GM18951 (cell line): ENCODE measurements around the gene PCGF3.

Experiments
- POLR2A ChIP-seq: IDR thresholded peaks from 4 replicates; pipeline ENCODE4 v1.6.1; 2011; ENCODE audit warnings: mild to moderate bottlenecking; ENCODE audit not compliant: insufficient read length, insufficient read depth; ENCODE audit errors: extremely low read depth
- in situ Hi-C: fragments of 300-500 bp; cut with MboI; formaldehyde crosslinking; loops from one replicate; pipeline ENCODE4 v1.12.0; 2022; ENCODE audit warnings: low sequenced_read_pairs, mixed read lengths, inconsistent platforms; ENCODE audit not compliant: unreplicated experiment

PCGF3 gene

GRCh38 chr4:706834-707598, 1.4 kb downstream of the PCGF3 start:
- in situ Hi-C loops, result no loop called here
- no peak for TF ChIP-seq POLR2A

GRCh38 chr4:707929-708630, 2.4 kb downstream of the PCGF3 start:
- in situ Hi-C loops, result no loop called here
- TF ChIP-seq POLR2A, result no peak

GRCh38 chr4:708631-708933, 3.0 kb downstream of the PCGF3 start:
- TF ChIP-seq POLR2A, result no peak
- in situ Hi-C loops, result no loop called here

GRCh38 chr4:709348-709747, 3.7 kb downstream of the PCGF3 start:
- in situ Hi-C loops, result no loop called here
- TF ChIP-seq POLR2A, result no peak

GRCh38 chr4:710116-710515, 4.5 kb downstream of the PCGF3 start:
- in situ Hi-C loops, result no loop called here
- TF ChIP-seq POLR2A, result no peak

- in situ Hi-C loops, result no loop called here
- TF ChIP-seq POLR2A, result no peak
Observed at GRCh38 chr4:710916-711315, 5.3 kb downstream of the PCGF3 start.

GRCh38 chr4:712093-712492, 6.5 kb downstream of the PCGF3 start:
- in situ Hi-C loops, result no loop called here
- TF ChIP-seq POLR2A, result no peak

GRCh38 chr4:712916-713632, 7.4 kb downstream of the PCGF3 start:
- TF ChIP-seq POLR2A, result no peak
- in situ Hi-C loops, result no loop called here

- TF ChIP-seq POLR2A, result no peak
- in situ Hi-C loops, result no loop called here
Observed at GRCh38 chr4:714087-714486, 8.5 kb downstream of the PCGF3 start.

GRCh38 chr4:717601-718320, 12.1 kb downstream of the PCGF3 start:
- in situ Hi-C loops, result no loop called here
- TF ChIP-seq POLR2A, result no peak

- no peak for TF ChIP-seq POLR2A
- in situ Hi-C loops, result no loop called here
Observed at GRCh38 chr4:718460-718859, 12.8 kb downstream of the PCGF3 start.

- in situ Hi-C loops, result no loop called here
- no peak for TF ChIP-seq POLR2A
Observed at GRCh38 chr4:720111-720860, 14.7 kb downstream of the PCGF3 start.
